Glutamatergic neuron (in vitro differentiated cells): ENCODE measurements around the gene MYEF2. TPM values are rescaled to one million over a fixed set of nuclear protein-coding genes. Genes with fewer than 3 reads are reported as not detected.

Experiments used
- DNase-seq: peaks from one replicate; pipeline ENCODE4 v3.0.0; 2022
- H3K27ac Mint-ChIP-seq: one replicate; pipeline ENCODE4 v1.8.0; 2020; ENCODE audit warnings: mild to moderate bottlenecking, mixed read lengths, inconsistent platforms; ENCODE audit not compliant: unreplicated experiment
- H3K27me3 Mint-ChIP-seq: one replicate; pipeline ENCODE4 v1.8.0; 2020; ENCODE audit warnings: mild to moderate bottlenecking, moderate library complexity, mixed read lengths, inconsistent platforms; ENCODE audit not compliant: unreplicated experiment
- H3K36me3 Mint-ChIP-seq: one replicate; pipeline ENCODE4 v1.8.0; 2020; ENCODE audit warnings: mild to moderate bottlenecking, mixed read lengths, inconsistent platforms; ENCODE audit not compliant: unreplicated experiment
- H3K4me1 Mint-ChIP-seq: one replicate; pipeline ENCODE4 v1.8.0; 2020; ENCODE audit warnings: mild to moderate bottlenecking, low read depth, mixed read lengths, inconsistent platforms; ENCODE audit not compliant: unreplicated experiment
- H3K4me3 Mint-ChIP-seq: one replicate; pipeline ENCODE4 v1.8.0; 2020; ENCODE audit warnings: mild to moderate bottlenecking, mixed read lengths, inconsistent platforms; ENCODE audit not compliant: unreplicated experiment
- H3K9me3 Mint-ChIP-seq: one replicate; pipeline ENCODE4 v1.8.0; 2020; ENCODE audit warnings: mild to moderate bottlenecking, moderate library complexity, mixed read lengths, inconsistent platforms; ENCODE audit not compliant: unreplicated experiment
- total RNA-seq: library from RNA; stranded (reverse); fragmentation: NEBNext Ultra II Directional; extraction: Animal tissue kit (Norgen Biotek cat#: 25700); gene quantifications from one replicate; pipeline ENCODE4 v1.2.1, GENCODE V29; 2021; ENCODE audit not compliant: unreplicated experiment
- TF ChIP-seq, protein P1 (sequence below): fragments of 200-600 bp; sonication (generic); IDR thresholded peaks from one replicate; pipeline ENCODE4 v1.5.0; 2021; ENCODE audit not compliant: partially characterized antibody, unreplicated experiment

Gene MYEF2
- total RNA-seq, 1 donor from 2014 or later: 245 TPM

DNA sequence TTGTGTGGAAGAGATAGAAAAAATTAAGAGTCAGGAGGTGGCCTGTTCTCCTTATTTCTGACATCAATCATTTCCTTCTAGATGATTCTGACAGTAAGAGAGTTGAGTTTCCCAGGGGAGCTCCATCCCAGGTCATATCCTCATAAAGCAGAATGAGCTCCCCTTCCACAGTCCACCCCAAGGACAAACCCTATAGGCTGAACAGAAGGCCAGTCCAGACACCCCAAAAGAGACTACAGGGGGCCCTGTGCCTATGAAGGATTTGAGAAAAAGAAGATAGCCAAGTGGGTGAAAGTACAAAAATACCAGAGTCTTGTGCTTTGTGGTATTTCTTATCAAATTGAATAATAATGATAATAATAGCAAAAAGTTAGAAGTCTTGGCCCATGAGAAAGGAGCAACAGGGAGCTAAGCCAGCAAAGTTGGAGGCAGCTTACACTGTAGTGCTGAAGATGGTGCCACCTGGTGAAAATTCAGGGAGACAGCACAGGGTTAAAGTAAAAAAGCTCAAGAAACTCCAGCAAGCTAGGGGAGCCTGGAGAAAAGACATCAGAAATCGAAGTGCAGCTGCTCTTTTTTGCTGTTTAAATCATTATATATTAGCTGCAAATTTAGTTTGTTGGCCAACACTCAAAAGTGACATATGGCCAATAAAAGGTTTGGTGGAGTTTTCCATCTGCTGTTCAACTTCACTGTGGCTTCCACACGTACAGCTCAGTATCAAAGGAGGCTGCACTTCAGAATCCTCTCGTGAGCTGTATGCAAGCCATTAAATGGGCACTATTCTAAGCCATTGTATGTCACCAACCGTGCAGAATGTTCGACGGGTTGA, 93.1 kb downstream of the MYEF2 start:
- no peak overlapping the region for H3K27ac Mint-ChIP-seq
- TF ChIP-seq, protein P1, sequence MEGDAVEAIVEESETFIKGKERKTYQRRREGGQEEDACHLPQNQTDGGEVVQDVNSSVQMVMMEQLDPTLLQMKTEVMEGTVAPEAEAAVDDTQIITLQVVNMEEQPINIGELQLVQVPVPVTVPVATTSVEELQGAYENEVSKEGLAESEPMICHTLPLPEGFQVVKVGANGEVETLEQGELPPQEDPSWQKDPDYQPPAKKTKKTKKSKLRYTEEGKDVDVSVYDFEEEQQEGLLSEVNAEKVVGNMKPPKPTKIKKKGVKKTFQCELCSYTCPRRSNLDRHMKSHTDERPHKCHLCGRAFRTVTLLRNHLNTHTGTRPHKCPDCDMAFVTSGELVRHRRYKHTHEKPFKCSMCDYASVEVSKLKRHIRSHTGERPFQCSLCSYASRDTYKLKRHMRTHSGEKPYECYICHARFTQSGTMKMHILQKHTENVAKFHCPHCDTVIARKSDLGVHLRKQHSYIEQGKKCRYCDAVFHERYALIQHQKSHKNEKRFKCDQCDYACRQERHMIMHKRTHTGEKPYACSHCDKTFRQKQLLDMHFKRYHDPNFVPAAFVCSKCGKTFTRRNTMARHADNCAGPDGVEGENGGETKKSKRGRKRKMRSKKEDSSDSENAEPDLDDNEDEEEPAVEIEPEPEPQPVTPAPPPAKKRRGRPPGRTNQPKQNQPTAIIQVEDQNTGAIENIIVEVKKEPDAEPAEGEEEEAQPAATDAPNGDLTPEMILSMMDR: peak; percentile 49
- H3K36me3 Mint-ChIP-seq: peaks cover 4% of the 10 kb centered on the region
- peaks cover 4% of the 10 kb centered on the region for H3K27me3 Mint-ChIP-seq
- peaks cover 3% of the 10 kb centered on the region for H3K9me3 Mint-ChIP-seq
- peaks cover 3% of the 10 kb centered on the region for H3K4me1 Mint-ChIP-seq
- H3K4me3 Mint-ChIP-seq: no peak overlapping the region
- no peak for DNase-seq

Other genes starting within 250 kb of the MYEF2 start
- not detected for gene SLC24A5, start 57.3 kb downstream of the MYEF2 start, total RNA-seq
- 0.22 TPM for gene CTXN2, start 13.4 kb upstream of the MYEF2 start, total RNA-seq
- gene SLC12A1, start 28.0 kb upstream of the MYEF2 start, total RNA-seq: not detected
- 34.3 TPM for gene DUT, start 153.1 kb upstream of the MYEF2 start, total RNA-seq